Effector memory CD4-positive, alpha-beta T cell (primary cell): ENCODE measurements around the gene SPTLC1.
"Not testable (repeated sequence)": the region's sequence is repeated elsewhere in the genome, so short reads cannot be mapped to it uniquely, and the experiment has no call there.

ENCODE experiments used
- DNase-seq, 3 donors: peaks; one replicate each; pipeline ENCODE4 v3.0.0-alpha.2; 2020
- H3K27ac ChIP-seq: 2 replicates; pipeline ENCODE4 v1.7.0; 2013; ENCODE audit warnings: mild to moderate bottlenecking, low read length, moderate library complexity; ENCODE audit not compliant: insufficient read depth, poor library complexity, severe bottlenecking
- H3K27me3 ChIP-seq: replicated peaks from 2 replicates; pipeline ENCODE4 v1.7.0; 2013; ENCODE audit warnings: mild to moderate bottlenecking, low read length; ENCODE audit not compliant: insufficient read depth, control insufficient read depth, poor library complexity, severe bottlenecking
- H3K36me3 ChIP-seq: 2 replicates; pipeline ENCODE4 v1.7.0; 2013; ENCODE audit warnings: mild to moderate bottlenecking, low read length, moderate library complexity; ENCODE audit not compliant: control insufficient read depth, insufficient read depth
- H3K4me1 ChIP-seq: 2 replicates; pipeline ENCODE4 v1.7.0; 2013; ENCODE audit warnings: low read length, mild to moderate bottlenecking; ENCODE audit not compliant: control insufficient read depth, insufficient read depth, poor library complexity, severe bottlenecking
- H3K4me3 ChIP-seq: 2 replicates; pipeline ENCODE4 v1.7.0; 2013; ENCODE audit warnings: low read length, low read depth, mild to moderate bottlenecking; ENCODE audit not compliant: insufficient read depth, poor library complexity, severe bottlenecking
- H3K9me3 ChIP-seq: 2 replicates; pipeline ENCODE4 v1.7.0; 2013; ENCODE audit warnings: mild to moderate bottlenecking, low read length, moderate library complexity; ENCODE audit not compliant: control insufficient read depth

Gene SPTLC1

GRCh38 chr9:92021785-92022541, 93.2 kb downstream of the SPTLC1 start:
- not testable (repeated sequence) for H3K4me3 ChIP-seq, H3K9me3 ChIP-seq, DNase-seq

GRCh38 chr9:92019658-92020057, 95.6 kb downstream of the SPTLC1 start:
- H3K4me1 ChIP-seq, result no peaks in the 10 kb centered on the region
- DNase-seq, result no peak
- H3K4me3 ChIP-seq, result no peak overlapping the region
- H3K36me3 ChIP-seq, result no peaks in the 10 kb centered on the region
- H3K27ac ChIP-seq, result no peak overlapping the region
- no peaks in the 10 kb centered on the region for H3K27me3 ChIP-seq
- H3K9me3 ChIP-seq, result no peaks in the 10 kb centered on the region

More at GRCh38 chr9:92021785-92022541, 93.2 kb downstream of the SPTLC1 start:
- H3K36me3 ChIP-seq, H3K27ac ChIP-seq, H3K27me3 ChIP-seq, H3K4me1 ChIP-seq: not testable (repeated sequence)

- Histone ChIP-seq H3K27ac (no peak overlapping the region), H3K4me3 (no peak overlapping the region), H3K4me1 (no peaks in the 10 kb centered on the region), H3K36me3 (no peaks in the 10 kb centered on the region), H3K9me3 (no peaks in the 10 kb centered on the region), H3K27me3 (no peaks in the 10 kb centered on the region)
- no peak for DNase-seq
Observed at GRCh38 chr9:92010705-92011536, 104.3 kb downstream of the SPTLC1 start.

- H3K9me3 ChIP-seq, DNase-seq, H3K36me3 ChIP-seq, H3K27me3 ChIP-seq, H3K4me1 ChIP-seq, H3K27ac ChIP-seq, H3K4me3 ChIP-seq: not testable (repeated sequence)
Observed at GRCh38 chr9:92010253-92010652, 105.0 kb downstream of the SPTLC1 start.

GRCh38 chr9:92008041-92008440, 107.2 kb downstream of the SPTLC1 start:
- no peaks in the 10 kb centered on the region for H3K36me3 ChIP-seq
- no peak overlapping the region for H3K27ac ChIP-seq
- DNase-seq, result no peak
- H3K9me3 ChIP-seq, result no peaks in the 10 kb centered on the region
- H3K27me3 ChIP-seq, result no peaks in the 10 kb centered on the region
- H3K4me3 ChIP-seq, result no peak overlapping the region
- no peaks in the 10 kb centered on the region for H3K4me1 ChIP-seq

GRCh38 chr9:92004045-92004392, 111.2 kb downstream of the SPTLC1 start:
- H3K9me3 ChIP-seq, result no peaks in the 10 kb centered on the region
- H3K27me3 ChIP-seq, result no peaks in the 10 kb centered on the region
- no peaks in the 10 kb centered on the region for H3K4me1 ChIP-seq
- no peak for DNase-seq
- no peak overlapping the region for H3K27ac ChIP-seq
- H3K36me3 ChIP-seq, result no peaks in the 10 kb centered on the region
- no peak overlapping the region for H3K4me3 ChIP-seq

- Histone ChIP-seq H3K4me3 (no peak overlapping the region), H3K27ac (no peak overlapping the region), H3K27me3 (no peaks in the 10 kb centered on the region), H3K36me3 (no peaks in the 10 kb centered on the region), H3K4me1 (no peaks in the 10 kb centered on the region), H3K9me3 (no peaks in the 10 kb centered on the region)
- no peak for DNase-seq
Observed at GRCh38 chr9:92003308-92004044, 111.7 kb downstream of the SPTLC1 start.

GRCh38 chr9:92001948-92002347, 113.3 kb downstream of the SPTLC1 start:
- DNase-seq, H3K9me3 ChIP-seq, H3K4me1 ChIP-seq, H3K36me3 ChIP-seq, H3K27ac ChIP-seq, H3K27me3 ChIP-seq, H3K4me3 ChIP-seq: not testable (repeated sequence)

- DNase-seq, result no peak
- Histone ChIP-seq H3K9me3 (no peaks in the 10 kb centered on the region), H3K4me3 (no peak overlapping the region), H3K36me3 (no peaks in the 10 kb centered on the region), H3K27ac (no peak overlapping the region), H3K4me1 (no peaks in the 10 kb centered on the region), H3K27me3 (no peaks in the 10 kb centered on the region)
Observed at GRCh38 chr9:92001244-92001643, 114.0 kb downstream of the SPTLC1 start.
